Hematopoietic multipotent progenitor cell treated with erythropoietin and hydrocortisone succinate and interleukin-3 and kit ligand, for 17 days (in vitro differentiated cells): ENCODE data around the gene SLIT1.

Experiments used
- DNase-seq: peaks from one replicate; pipeline ENCODE4 v3.0.0-alpha.2; 2015; ENCODE audit warnings: low spot score

SLIT1 gene

GRCh38 chr10:96998329-96998888 is 187.3 kb downstream of the SLIT1 start:
- no peak for DNase-seq

- DNase-seq: no peak
Observed at GRCh38 chr10:96996275-96996965, 189.3 kb downstream of the SLIT1 start.

- DNase-seq: no peak
Observed at GRCh38 chr10:96995851-96996250, 189.9 kb downstream of the SLIT1 start.

GRCh38 chr10:96992721-96993120 is 193.0 kb downstream of the SLIT1 start:
- DNase-seq: no peak

GRCh38 chr10:96991313-96991841 is 194.4 kb downstream of the SLIT1 start:
- no peak for DNase-seq

GRCh38 chr10:96988426-96988825 is 197.3 kb downstream of the SLIT1 start:
- no peak for DNase-seq

- no peak for DNase-seq
Observed at GRCh38 chr10:96987842-96988175, 197.9 kb downstream of the SLIT1 start.

GRCh38 chr10:96987141-96987841 is 198.5 kb downstream of the SLIT1 start:
- no peak for DNase-seq

GRCh38 chr10:96986200-96986856 is 199.4 kb downstream of the SLIT1 start:
- no peak for DNase-seq

GRCh38 chr10:96984541-96985131 is 201.1 kb downstream of the SLIT1 start:
- no peak for DNase-seq

GRCh38 chr10:96982149-96982930 is 203.4 kb downstream of the SLIT1 start:
- DNase-seq: no peak

GRCh38 chr10:96978621-96979154 is 207.1 kb downstream of the SLIT1 start:
- DNase-seq: no peak

- DNase-seq: no peak
Observed at GRCh38 chr10:96975136-96975535, 210.6 kb downstream of the SLIT1 start.

- no peak for DNase-seq
Observed at GRCh38 chr10:96973809-96974747, 211.7 kb downstream of the SLIT1 start.

GRCh38 chr10:96972264-96972663 is 213.5 kb downstream of the SLIT1 start:
- no peak for DNase-seq

- DNase-seq: no peak
Observed at GRCh38 chr10:96971324-96971723, 214.4 kb downstream of the SLIT1 start.

- DNase-seq: no peak
Observed at GRCh38 chr10:96968682-96969423, 216.9 kb downstream of the SLIT1 start.

GRCh38 chr10:96967847-96968246 is 217.9 kb downstream of the SLIT1 start:
- DNase-seq: no peak

- no peak for DNase-seq
Observed at GRCh38 chr10:96964131-96964530, 221.6 kb downstream of the SLIT1 start.
